Measurements from ENCODE around the gene PTPN3.

GRCh38 chr9:109403766-109404320 lies 94.3 kb downstream of the PTPN3 start:
- TF ChIP-seq, protein P1, sequence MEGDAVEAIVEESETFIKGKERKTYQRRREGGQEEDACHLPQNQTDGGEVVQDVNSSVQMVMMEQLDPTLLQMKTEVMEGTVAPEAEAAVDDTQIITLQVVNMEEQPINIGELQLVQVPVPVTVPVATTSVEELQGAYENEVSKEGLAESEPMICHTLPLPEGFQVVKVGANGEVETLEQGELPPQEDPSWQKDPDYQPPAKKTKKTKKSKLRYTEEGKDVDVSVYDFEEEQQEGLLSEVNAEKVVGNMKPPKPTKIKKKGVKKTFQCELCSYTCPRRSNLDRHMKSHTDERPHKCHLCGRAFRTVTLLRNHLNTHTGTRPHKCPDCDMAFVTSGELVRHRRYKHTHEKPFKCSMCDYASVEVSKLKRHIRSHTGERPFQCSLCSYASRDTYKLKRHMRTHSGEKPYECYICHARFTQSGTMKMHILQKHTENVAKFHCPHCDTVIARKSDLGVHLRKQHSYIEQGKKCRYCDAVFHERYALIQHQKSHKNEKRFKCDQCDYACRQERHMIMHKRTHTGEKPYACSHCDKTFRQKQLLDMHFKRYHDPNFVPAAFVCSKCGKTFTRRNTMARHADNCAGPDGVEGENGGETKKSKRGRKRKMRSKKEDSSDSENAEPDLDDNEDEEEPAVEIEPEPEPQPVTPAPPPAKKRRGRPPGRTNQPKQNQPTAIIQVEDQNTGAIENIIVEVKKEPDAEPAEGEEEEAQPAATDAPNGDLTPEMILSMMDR (conservative IDR thresholded peaks at IDR 0.05) = no peak
- no peak for TF ChIP-seq ZFX (IDR thresholded peaks at IDR 0.05)

Data from C4-2B (cell line).